PC-3 (cell line): Measurements from ENCODE around the gene SLC9A3. TPM values are rescaled to one million over a fixed set of nuclear protein-coding genes. Genes with fewer than 3 reads are reported as not detected.

Experiments used
- ATAC-seq: fragments of 200-7000 bp; cut with Tn5 transposase; 2 replicates; pipeline ENCODE4 v1.9.1; 2020; ENCODE audit warnings: mild to moderate bottlenecking, moderate library complexity
- BruUV-seq: library from RNA; stranded (reverse); fragments of 400-500 nt; replicated peaks from 2 replicates; lab custom pipeline; 2021; lab: Mats Ljungman, UMichigan
- CTCF ChIA-PET: fragments of 300-600 bp; sonication (Branson Sonifier 250); formaldehyde crosslinking; loops from one replicate; lab custom pipeline; 2022; ENCODE audit warnings: antibody characterized with exemption; lab: Charles Lee
- POLR2A ChIA-PET: fragments of 300-600 bp; sonication (Branson Sonifier 250); formaldehyde crosslinking; loops from one replicate; lab custom pipeline; 2022; ENCODE audit warnings: antibody characterized with exemption; ENCODE audit not compliant: unreplicated experiment; lab: Charles Lee
- DNase-seq: peaks from one replicate; pipeline ENCODE4 v3.0.0-alpha.2; 2015
- H2AFZ ChIP-seq: fragments of 300-600 bp; sonication (generic); 2 replicates; pipeline ENCODE4 v1.6.0; 2016; ENCODE audit warnings: antibody characterized with exemption, low read length
- H3F3A ChIP-seq: fragments of 300-600 bp; sonication (generic); one replicate; pipeline ENCODE4 v1.6.0; 2017; ENCODE audit warnings: antibody characterized with exemption, low read length, control low read depth, mild to moderate bottlenecking; ENCODE audit not compliant: unreplicated experiment
- H3K27ac ChIP-seq: fragments of 300-600 bp; sonication (generic); 2 replicates; pipeline ENCODE4 v1.5.1; 2016; ENCODE audit warnings: mild to moderate bottlenecking, low read length
- H3K27me3 ChIP-seq: fragments of 300-600 bp; sonication (generic); 2 replicates; pipeline ENCODE4 v1.6.1; 2016; ENCODE audit warnings: low read length, mixed read lengths
- H3K36me3 ChIP-seq: fragments of 300-600 bp; sonication (generic); 2 replicates; pipeline ENCODE4 v1.6.1; 2016; ENCODE audit warnings: low read depth, mixed run types, low read length, mixed read lengths
- H3K4me1 ChIP-seq: fragments of 300-600 bp; sonication (generic); 2 replicates; pipeline ENCODE4 v1.5.1; 2016; ENCODE audit warnings: low read length; ENCODE audit not compliant: insufficient read depth
- H3K4me2 ChIP-seq: fragments of 300-600 bp; sonication (generic); 2 replicates; pipeline ENCODE4 v1.6.0; 2016; ENCODE audit warnings: low read length
- H3K4me3 ChIP-seq: fragments of 300-600 bp; sonication (generic); 2 replicates; pipeline ENCODE4 v1.5.1; 2016; ENCODE audit warnings: mild to moderate bottlenecking, low read length, mixed read lengths
- H3K79me2 ChIP-seq: fragments of 300-600 bp; sonication (generic); 2 replicates; pipeline ENCODE4 v1.6.1; 2017; ENCODE audit warnings: low read length, mixed read lengths
- H3K9ac ChIP-seq: fragments of 300-600 bp; sonication (generic); 2 replicates; pipeline ENCODE4 v1.6.0; 2016; ENCODE audit warnings: mild to moderate bottlenecking, low read length
- H3K9me2 ChIP-seq: fragments of 300-600 bp; sonication (generic); replicated peaks from 2 replicates; pipeline ENCODE4 v1.6.1; 2016; ENCODE audit warnings: mixed run types, low read length, mixed read lengths
- H3K9me3 ChIP-seq: fragments of 300-600 bp; sonication (generic); 2 replicates; pipeline ENCODE4 v1.6.1; 2016; ENCODE audit warnings: low read length, mixed read lengths
- H4K20me1 ChIP-seq: fragments of 300-600 bp; sonication (generic); 2 replicates; pipeline ENCODE4 v1.6.1; 2016; ENCODE audit warnings: low read length, mixed read lengths
- EZH2 ChIP-seq: fragments of 300-600 bp; sonication (generic); IDR thresholded peaks from one replicate; pipeline ENCODE4 v1.6.1; 2017; ENCODE audit warnings: antibody characterized with exemption, mild to moderate bottlenecking, low read length; ENCODE audit not compliant: unreplicated experiment
- EZH2phosphoT487 ChIP-seq: fragments of 300-600 bp; sonication (generic); IDR thresholded peaks from 2 replicates; pipeline ENCODE4 v1.6.1; 2018; ENCODE audit warnings: mild to moderate bottlenecking, antibody characterized with exemption, low read length, borderline replicate concordance
- intact Hi-C: fragments of 100-400 bp; cut with micrococcal nuclease; formaldehyde crosslinking; loops from 2 replicates; pipeline ENCODE4 v1.9.0; 2023
- total RNA-seq: library from RNA; depleted of rRNA; stranded (reverse); fragments of >200 nt; gene quantifications from 2 replicates; pipeline ENCODE4 v1.2.3, GENCODE V29; 2014
- TF ChIP-seq, protein P1 (sequence below): fragments of 300-600 bp; sonication (generic); conservative IDR thresholded peaks from 2 replicates; pipeline ENCODE4 v1.5.1; 2017; ENCODE audit warnings: antibody characterized with exemption, low read depth, mild to moderate bottlenecking, low read length

Gene SLC9A3
- total RNA-seq, 1 experiment from 2014 or later, result 4.9 TPM

- peaks cover 63% of the 10 kb centered on the region for H3K36me3 ChIP-seq
- peaks cover 21% of the 10 kb centered on the region for H3K4me1 ChIP-seq
- H3F3A ChIP-seq, result no peaks in the 10 kb centered on the region
- ChIA-PET POLR2A (no interaction called here), CTCF (no interaction called here)
- H3K4me3 ChIP-seq, result no peak overlapping the region
- H3K9me2 ChIP-seq, result no peaks in the 10 kb centered on the region
- H3K27ac ChIP-seq, result no peak overlapping the region
- no peak overlapping the region for H3K9ac ChIP-seq
- peaks cover 75% of the 10 kb centered on the region for H3K79me2 ChIP-seq
- DNase-seq (no peak), ATAC-seq (no peak)
- H3K27me3 ChIP-seq, result no peaks in the 10 kb centered on the region
- H2AFZ ChIP-seq, result no peak overlapping the region
- peaks cover 8% of the 10 kb centered on the region for H3K9me3 ChIP-seq
- intact Hi-C loops, result no loop called here
- H3K4me2 ChIP-seq, result no peak overlapping the region
- no TSS peak for BruUV-seq
- TF ChIP-seq EZH2 (no peak), EZH2phosphoT487 (no peak)
- TF ChIP-seq, protein P1, sequence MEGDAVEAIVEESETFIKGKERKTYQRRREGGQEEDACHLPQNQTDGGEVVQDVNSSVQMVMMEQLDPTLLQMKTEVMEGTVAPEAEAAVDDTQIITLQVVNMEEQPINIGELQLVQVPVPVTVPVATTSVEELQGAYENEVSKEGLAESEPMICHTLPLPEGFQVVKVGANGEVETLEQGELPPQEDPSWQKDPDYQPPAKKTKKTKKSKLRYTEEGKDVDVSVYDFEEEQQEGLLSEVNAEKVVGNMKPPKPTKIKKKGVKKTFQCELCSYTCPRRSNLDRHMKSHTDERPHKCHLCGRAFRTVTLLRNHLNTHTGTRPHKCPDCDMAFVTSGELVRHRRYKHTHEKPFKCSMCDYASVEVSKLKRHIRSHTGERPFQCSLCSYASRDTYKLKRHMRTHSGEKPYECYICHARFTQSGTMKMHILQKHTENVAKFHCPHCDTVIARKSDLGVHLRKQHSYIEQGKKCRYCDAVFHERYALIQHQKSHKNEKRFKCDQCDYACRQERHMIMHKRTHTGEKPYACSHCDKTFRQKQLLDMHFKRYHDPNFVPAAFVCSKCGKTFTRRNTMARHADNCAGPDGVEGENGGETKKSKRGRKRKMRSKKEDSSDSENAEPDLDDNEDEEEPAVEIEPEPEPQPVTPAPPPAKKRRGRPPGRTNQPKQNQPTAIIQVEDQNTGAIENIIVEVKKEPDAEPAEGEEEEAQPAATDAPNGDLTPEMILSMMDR, result no peak
- no peaks in the 10 kb centered on the region for H4K20me1 ChIP-seq
These were observed 67.7 kb downstream of the SLC9A3 start for GRCh38 chr5:456351-457194.

- Histone ChIP-seq H3K9me3 (peaks cover 14% of the 10 kb centered on the region), H3F3A (no peaks in the 10 kb centered on the region), H3K4me1 (peaks cover 21% of the 10 kb centered on the region), H3K36me3 (peaks cover 69% of the 10 kb centered on the region), H3K79me2 (peaks cover 75% of the 10 kb centered on the region), H3K9me2 (no peaks in the 10 kb centered on the region), H3K9ac (no peak overlapping the region), H4K20me1 (no peaks in the 10 kb centered on the region), H3K4me2 (no peak overlapping the region), H3K4me3 (no peak overlapping the region), H3K27ac (no peak overlapping the region), H3K27me3 (no peaks in the 10 kb centered on the region), H2AFZ (no peak overlapping the region)
- intact Hi-C loops, result no loop called here
- BruUV-seq, result no TSS peak
- POLR2A ChIA-PET, result no interaction called here
- no peak for DNase-seq
- CTCF ChIA-PET, result no interaction called here
- TF ChIP-seq EZH2, result no peak
- ATAC-seq, result no peak
These were observed 68.4 kb downstream of the SLC9A3 start for GRCh38 chr5:455806-456205.

- no peak overlapping the region for H2AFZ ChIP-seq
- no TSS peak for BruUV-seq
- H3K4me1 ChIP-seq, result peaks cover 21% of the 10 kb centered on the region
- POLR2A ChIA-PET, result no interaction called here
- CTCF ChIA-PET, result no interaction called here
- H3K9me3 ChIP-seq, result peaks cover 14% of the 10 kb centered on the region
- DNase-seq (no peak), ATAC-seq (no peak)
- no peaks in the 10 kb centered on the region for H4K20me1 ChIP-seq
- no peak overlapping the region for H3K4me2 ChIP-seq
- TF ChIP-seq, protein P1, result no peak; the same call in 1 of the 2 replicates
- TF ChIP-seq EZH2, result no peak
- no peak for TF ChIP-seq EZH2phosphoT487
- intact Hi-C loops, result no loop called here
- H3K27me3 ChIP-seq, result no peaks in the 10 kb centered on the region
- no peaks in the 10 kb centered on the region for H3F3A ChIP-seq
- peaks cover 69% of the 10 kb centered on the region for H3K79me2 ChIP-seq
- no peak overlapping the region for H3K27ac ChIP-seq
- peaks cover 68% of the 10 kb centered on the region for H3K36me3 ChIP-seq
- H3K9me2 ChIP-seq, result no peaks in the 10 kb centered on the region
- no peak overlapping the region for H3K4me3 ChIP-seq
- no peak overlapping the region for H3K9ac ChIP-seq
These were observed 69.3 kb downstream of the SLC9A3 start for GRCh38 chr5:454936-455335.
